ENCODE results near the gene CHAF1B. TPM values are rescaled to one million over a fixed set of nuclear protein-coding genes. Genes with fewer than 3 reads are reported as not detected.

Gene CHAF1B
- total RNA-seq, 2 donors from 2014 or later: 4.2 to 6.3 TPM

DNA sequence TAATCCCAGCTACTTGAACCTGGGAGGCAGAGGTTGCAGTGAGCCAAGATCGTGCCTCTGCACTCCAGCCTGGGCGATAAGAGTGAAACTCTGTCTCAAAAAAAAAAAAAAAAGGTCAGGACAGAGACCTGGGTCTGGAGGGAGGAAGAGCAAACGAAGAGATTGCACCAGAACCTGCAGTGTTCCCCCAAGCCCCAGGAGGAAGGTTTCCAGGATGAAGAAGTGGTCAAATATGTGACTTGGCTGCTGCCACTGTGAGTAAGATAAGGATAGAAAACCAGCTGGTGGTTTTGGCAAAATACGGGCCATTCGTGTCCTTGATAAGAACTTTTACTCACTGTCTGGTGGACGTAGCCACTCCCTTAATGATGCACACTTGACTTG, 52.5 kb downstream of the CHAF1B start:
- WGBS, 2 donors: 16 to 22% methylated on average over 6 of the region's 6 CpGs
- Histone ChIP-seq H3K4me1 (peaks cover 7% of the 10 kb centered on the region), H3K4me3 (no peak overlapping the region), H3K27ac (no peak overlapping the region), H3K9me3 (no peaks in the 10 kb centered on the region), H3K36me3 (replicated peaks in 1 of 2; ENCODE audit: insufficient read depth in 1 of 2, low read depth in 2 of 2) (no peaks in the 10 kb centered on the region), H3K27me3 (no peaks in the 10 kb centered on the region)
- peak in 3 of 4 donors; percentile 45 to 58 (median 55) for DNase-seq
- no peak for ATAC-seq
- TF ChIP-seq, protein P1, sequence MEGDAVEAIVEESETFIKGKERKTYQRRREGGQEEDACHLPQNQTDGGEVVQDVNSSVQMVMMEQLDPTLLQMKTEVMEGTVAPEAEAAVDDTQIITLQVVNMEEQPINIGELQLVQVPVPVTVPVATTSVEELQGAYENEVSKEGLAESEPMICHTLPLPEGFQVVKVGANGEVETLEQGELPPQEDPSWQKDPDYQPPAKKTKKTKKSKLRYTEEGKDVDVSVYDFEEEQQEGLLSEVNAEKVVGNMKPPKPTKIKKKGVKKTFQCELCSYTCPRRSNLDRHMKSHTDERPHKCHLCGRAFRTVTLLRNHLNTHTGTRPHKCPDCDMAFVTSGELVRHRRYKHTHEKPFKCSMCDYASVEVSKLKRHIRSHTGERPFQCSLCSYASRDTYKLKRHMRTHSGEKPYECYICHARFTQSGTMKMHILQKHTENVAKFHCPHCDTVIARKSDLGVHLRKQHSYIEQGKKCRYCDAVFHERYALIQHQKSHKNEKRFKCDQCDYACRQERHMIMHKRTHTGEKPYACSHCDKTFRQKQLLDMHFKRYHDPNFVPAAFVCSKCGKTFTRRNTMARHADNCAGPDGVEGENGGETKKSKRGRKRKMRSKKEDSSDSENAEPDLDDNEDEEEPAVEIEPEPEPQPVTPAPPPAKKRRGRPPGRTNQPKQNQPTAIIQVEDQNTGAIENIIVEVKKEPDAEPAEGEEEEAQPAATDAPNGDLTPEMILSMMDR (IDR thresholded peaks at IDR 0.05): no peak
- no peak for TF ChIP-seq POLR2A (IDR thresholded peaks at IDR 0.05)
- intact Hi-C loops (cut with DNase I): no loop called here

DNA sequence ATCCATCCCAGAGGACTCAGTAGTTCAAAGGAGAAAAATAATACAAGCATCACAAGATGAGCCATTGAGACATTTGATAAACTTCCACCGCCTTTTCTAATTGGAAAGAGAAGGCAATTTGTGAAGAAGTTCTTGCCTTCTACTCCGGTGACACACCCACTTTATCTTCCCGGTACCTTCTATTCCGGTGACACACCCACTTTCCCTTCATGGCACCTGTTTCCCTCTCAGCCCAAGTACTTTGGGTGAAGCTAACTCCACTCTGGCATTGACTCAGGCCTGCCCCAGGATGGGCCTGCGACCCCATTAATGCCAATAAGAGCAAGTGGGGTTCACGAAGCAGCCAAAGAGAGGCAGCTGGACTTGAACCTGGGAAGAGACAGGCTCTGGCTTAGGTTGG, 56.5 kb downstream of the CHAF1B start:
- Histone ChIP-seq H3K36me3 (replicated peaks in 1 of 2; ENCODE audit: insufficient read depth in 1 of 2, low read depth in 2 of 2) (no peaks in the 10 kb centered on the region), H3K4me1 (peaks cover 12% of the 10 kb centered on the region), H3K27me3 (no peaks in the 10 kb centered on the region), H3K9me3 (no peaks in the 10 kb centered on the region), H3K27ac (no peak overlapping the region), H3K4me3 (no peak overlapping the region)
- DNase-seq: no peak
- intact Hi-C loops (cut with DNase I): no loop called here
- TF ChIP-seq, protein P1 (IDR thresholded peaks at IDR 0.05): no peak
- WGBS, 2 donors: 89 to 94% methylated on average over 6 of the region's 6 CpGs
- no peak for ATAC-seq

DNA sequence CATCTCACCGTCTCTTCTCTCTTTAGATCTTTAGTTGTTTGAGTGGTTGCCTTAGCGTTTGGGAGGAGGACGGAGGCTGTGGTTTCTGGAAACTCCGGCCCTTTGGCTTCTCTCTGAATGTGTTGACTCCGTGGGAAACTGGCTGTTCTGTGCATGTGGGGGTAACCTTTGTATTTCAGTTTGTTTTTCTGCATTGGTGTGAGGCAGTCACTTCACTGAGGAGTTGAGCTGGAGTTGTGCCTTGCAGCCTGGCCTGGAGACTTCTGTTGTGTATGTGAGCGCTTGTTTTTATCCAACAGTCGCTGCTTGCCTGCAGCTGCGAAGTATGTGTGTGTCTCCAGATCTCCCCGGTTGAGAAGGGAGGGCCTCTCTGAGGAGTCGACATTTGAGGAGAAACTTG, 61.1 kb downstream of the CHAF1B start:
- H3K27me3 ChIP-seq: no peaks in the 10 kb centered on the region
- intact Hi-C loops (cut with DNase I): no loop called here
- ATAC-seq (no peak), DNase-seq (peak in 2 of 4 donors; percentile 29 to 40)
- TF ChIP-seq POLR2A (IDR thresholded peaks at IDR 0.05): no peak
- TF ChIP-seq, protein P1 (IDR thresholded peaks at IDR 0.05): no peak
- no peaks in the 10 kb centered on the region for H3K36me3 ChIP-seq (replicated peaks in 1 of 2; ENCODE audit: insufficient read depth in 1 of 2, low read depth in 2 of 2)
- H3K9me3 ChIP-seq: no peaks in the 10 kb centered on the region
- peak overlapping the region in 1 of 4 donors; percentile 10 for H3K27ac ChIP-seq
- WGBS, 2 donors: 33 to 39% methylated on average over 10 of the region's 10 CpGs
- H3K4me1 ChIP-seq: peaks cover 5% of the 10 kb centered on the region
- no peak overlapping the region for H3K4me3 ChIP-seq

DNA sequence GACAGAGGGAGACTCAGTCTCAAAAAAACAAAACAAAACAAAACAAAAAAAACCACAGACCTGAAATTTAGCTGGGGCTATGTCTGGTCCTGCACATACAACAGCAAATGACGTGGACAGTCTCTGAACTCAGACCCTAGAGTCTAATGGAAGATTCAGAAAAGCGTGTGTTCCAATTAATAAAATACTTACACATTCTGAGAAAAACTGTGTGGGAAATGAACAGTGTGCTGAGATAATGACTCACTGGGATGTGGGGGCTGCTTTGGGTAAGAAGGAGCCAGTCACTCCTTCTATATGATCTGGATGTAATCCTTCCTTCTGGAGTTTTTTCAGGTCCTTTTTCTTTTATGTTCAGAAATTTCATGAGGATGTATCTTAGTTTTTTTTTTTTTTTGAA, 65.3 kb downstream of the CHAF1B start:
- Histone ChIP-seq H3K27me3 (no peaks in the 10 kb centered on the region), H3K4me3 (no peak overlapping the region), H3K36me3 (replicated peaks in 1 of 2; ENCODE audit: insufficient read depth in 1 of 2, low read depth in 2 of 2) (no peaks in the 10 kb centered on the region), H3K9me3 (no peaks in the 10 kb centered on the region), H3K27ac (no peak overlapping the region), H3K4me1 (peaks cover 24% of the 10 kb centered on the region)
- ATAC-seq: no peak
- TF ChIP-seq, protein P1 (IDR thresholded peaks at IDR 0.05): no peak
- intact Hi-C loops (cut with DNase I): no loop called here
- no peak for DNase-seq
- 76 to 93% methylated on average over 2 of the region's 2 CpGs for WGBS, 2 donors

DNA sequence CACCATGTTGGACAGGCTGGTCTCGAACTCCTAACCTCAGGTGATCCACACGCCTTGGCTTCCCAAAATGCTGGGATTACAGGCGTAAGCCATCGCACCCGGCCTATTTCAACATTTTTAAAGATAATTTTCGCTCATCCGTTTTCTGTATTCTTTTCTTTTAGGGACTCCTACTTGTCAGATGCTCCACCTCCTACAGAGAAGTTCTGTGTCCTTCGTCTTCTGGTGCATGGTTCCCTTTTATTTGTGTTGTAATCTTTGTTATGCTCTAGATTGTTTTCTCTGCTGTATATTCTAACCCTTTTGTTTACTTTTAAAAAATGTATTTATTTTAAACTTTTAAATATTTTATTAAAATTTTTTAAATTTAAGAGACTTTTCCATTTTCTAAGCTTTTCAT, 66.3 kb downstream of the CHAF1B start:
- 90 to 94% methylated on average over 8 of the region's 8 CpGs for WGBS, 2 donors
- no peaks in the 10 kb centered on the region for H3K36me3 ChIP-seq (replicated peaks in 1 of 2; ENCODE audit: insufficient read depth in 1 of 2, low read depth in 2 of 2)
- TF ChIP-seq, protein P1 (IDR thresholded peaks at IDR 0.05): no peak
- TF ChIP-seq POLR2A (IDR thresholded peaks at IDR 0.05): no peak
- intact Hi-C loops (cut with DNase I): no loop called here
- ATAC-seq (no peak), DNase-seq (no peak)
- peaks cover 20% of the 10 kb centered on the region for H3K4me1 ChIP-seq
- no peaks in the 10 kb centered on the region for H3K9me3 ChIP-seq
- H3K27me3 ChIP-seq: no peaks in the 10 kb centered on the region
- no peak overlapping the region for H3K4me3 ChIP-seq
- H3K27ac ChIP-seq: no peak overlapping the region

Measured in body of pancreas (tissue), 4 donors.